ENCODE data around the gene HNRNPUL2. TPM values are rescaled to one million over a fixed set of nuclear protein-coding genes. Genes with fewer than 3 reads are reported as not detected.
A peak's percentile ranks its signal among the peaks of the same experiment; 100 is the strongest.

Gene HNRNPUL2
- total and polyA plus RNA-seq, 2 of the 4 experiments (the other 2 are of a cell fraction): 3.9 to 30.2 TPM

DNA sequence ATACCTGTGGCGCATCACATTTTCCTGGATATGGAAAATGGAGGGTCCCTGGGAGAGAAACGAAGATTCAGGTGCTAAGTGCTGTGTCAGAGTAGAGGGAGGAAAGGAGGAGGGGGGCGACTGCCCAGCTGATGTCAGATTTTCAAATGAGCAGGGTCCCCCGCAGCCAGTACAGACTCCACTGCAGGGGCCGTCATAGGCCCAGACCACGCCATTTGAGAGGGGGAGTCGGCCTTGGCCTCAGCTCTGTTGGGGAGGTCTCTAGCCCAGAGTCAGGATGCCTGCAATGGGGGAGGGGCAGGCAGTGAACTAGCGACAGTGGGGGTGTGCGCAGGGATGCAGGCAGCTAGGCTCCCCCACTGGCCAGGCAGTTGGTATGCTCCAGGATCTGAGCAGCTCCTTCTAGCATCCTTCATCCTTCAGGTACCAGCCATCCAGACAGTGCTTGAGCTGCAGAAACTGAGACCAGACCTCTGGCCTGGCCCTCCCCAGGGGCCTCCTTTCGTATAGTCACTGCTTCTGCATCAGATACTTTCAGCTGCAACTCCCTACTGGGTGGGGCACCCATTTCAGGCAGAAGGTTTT is 19.9 kb downstream of the HNRNPUL2 start, which contains the start of the genes BSCL2 and GNG3:
Gene BSCL2, minus strand, starts transcription at position 148 of the 585 bp plus-strand sequence. CDS start 229 bp downstream, outside the sequence.
Gene GNG3, plus strand, starts transcription at position 400 of the 585 bp plus-strand sequence. CDS start 620 bp downstream, outside the sequence.
- Histone ChIP-seq H3K23ac (ENCODE audit: low read depth, low read length) (peak within 1 kb of the TSS; percentile 96), H2AK5ac (ENCODE audit: low read depth, low read length) (peak within 1 kb of the TSS; percentile 67), H3K18ac (ENCODE audit: low read depth, low read length) (no peak within 1 kb of the TSS), H3K4ac (ENCODE audit: low read depth, low read length) (peak within 1 kb of the TSS; percentile 86), H2BK120ac (ENCODE audit: low read depth, low read length) (no peak within 1 kb of the TSS), H3K36me3 (ENCODE audit: control insufficient read depth, insufficient read depth, low read length) (peaks cover 17% of the 10 kb centered on the region), H2AK9ac (replicated peaks; ENCODE audit: low read depth, low read length, poor library complexity) (peak within 1 kb of the TSS; percentile 97), H3K27ac (ENCODE audit: insufficient read depth, low read length) (peak within 1 kb of the TSS; percentile 33), H3K27me3 (ENCODE audit: control insufficient read depth, insufficient read depth, low read length) (no peaks in the 10 kb centered on the region), H2BK15ac (ENCODE audit: low read depth, low read length) (no peak within 1 kb of the TSS), H3K9me3 (ENCODE audit: control insufficient read depth, insufficient read depth, low read length) (no peaks in the 10 kb centered on the region), H3K79me1 (ENCODE audit: low read depth in 1 of 2, low read length in 2 of 2) (peaks cover 18 to 53% of the 10 kb centered on the region in 2 experiments), H2BK20ac (ENCODE audit: low read depth, low read length) (no peak within 1 kb of the TSS), H3K4me1 (ENCODE audit: control insufficient read depth, insufficient read depth, low read length) (peaks cover 16% of the 10 kb centered on the region), H3K14ac (replicated peaks; ENCODE audit: low read depth, low read length) (peak within 1 kb of the TSS; percentile 88), H4K5ac (ENCODE audit: low read depth, low read length) (peak within 1 kb of the TSS; percentile 86), H3K9me1 (ENCODE audit: insufficient read depth, low read length) (peaks cover 17% of the 10 kb centered on the region), H3K9ac (ENCODE audit: low read depth, low read length) (peak within 1 kb of the TSS; percentile 46), H2BK5ac (ENCODE audit: low read depth, low read length, poor library complexity, severe bottlenecking) (peak within 1 kb of the TSS; percentile 16), H3K56ac (ENCODE audit: extremely low read depth, insufficient read depth, low read length) (no peak within 1 kb of the TSS), H3K4me2 (ENCODE audit: low read depth, low read length) (peak within 1 kb of the TSS; percentile 94), H3K4me3 (ENCODE audit: insufficient read depth, low read depth, low read length) (peak within 1 kb of the TSS; percentile 44), H4K20me1 (ENCODE audit: insufficient read depth, low read length) (no peaks in the 10 kb centered on the region), H4K91ac (ENCODE audit: insufficient read depth, low read depth, low read length) (peak within 1 kb of the TSS; percentile 52), H4K8ac (ENCODE audit: low read depth in 2 of 2, low read length in 2 of 2) (peak within 1 kb of the TSS; percentile 93 to 97), H2AFZ (replicated peaks; ENCODE audit: low read length, poor library complexity) (peak within 1 kb of the TSS; percentile 95)
- dilution Hi-C loops (cut with HindIII; ENCODE audit: low sequenced_read_pairs, unreplicated experiment): no loop called here
- intact Hi-C loops (cut with micrococcal nuclease): no loop called here
- in situ Hi-C loops (cut with MboI; ENCODE audit: low sequenced_read_pairs): no loop called here
- ChIA-PET POLR2A (ENCODE audit: unreplicated experiment) (no interaction called here), CTCF (no interaction called here)
- no peak for TF ChIP-seq MXI1 (IDR thresholded peaks at IDR 0.05; ENCODE audit: borderline replicate concordance, low read depth, low read length)
- no peak for TF ChIP-seq POLR2A (IDR thresholded peaks at IDR 0.05; ENCODE audit: low read depth, low read length)
- no peak for TF ChIP-seq NFE2L2 (IDR thresholded peaks at IDR 0.05; ENCODE audit: low read depth, low read length)
- TF ChIP-seq, protein P1, sequence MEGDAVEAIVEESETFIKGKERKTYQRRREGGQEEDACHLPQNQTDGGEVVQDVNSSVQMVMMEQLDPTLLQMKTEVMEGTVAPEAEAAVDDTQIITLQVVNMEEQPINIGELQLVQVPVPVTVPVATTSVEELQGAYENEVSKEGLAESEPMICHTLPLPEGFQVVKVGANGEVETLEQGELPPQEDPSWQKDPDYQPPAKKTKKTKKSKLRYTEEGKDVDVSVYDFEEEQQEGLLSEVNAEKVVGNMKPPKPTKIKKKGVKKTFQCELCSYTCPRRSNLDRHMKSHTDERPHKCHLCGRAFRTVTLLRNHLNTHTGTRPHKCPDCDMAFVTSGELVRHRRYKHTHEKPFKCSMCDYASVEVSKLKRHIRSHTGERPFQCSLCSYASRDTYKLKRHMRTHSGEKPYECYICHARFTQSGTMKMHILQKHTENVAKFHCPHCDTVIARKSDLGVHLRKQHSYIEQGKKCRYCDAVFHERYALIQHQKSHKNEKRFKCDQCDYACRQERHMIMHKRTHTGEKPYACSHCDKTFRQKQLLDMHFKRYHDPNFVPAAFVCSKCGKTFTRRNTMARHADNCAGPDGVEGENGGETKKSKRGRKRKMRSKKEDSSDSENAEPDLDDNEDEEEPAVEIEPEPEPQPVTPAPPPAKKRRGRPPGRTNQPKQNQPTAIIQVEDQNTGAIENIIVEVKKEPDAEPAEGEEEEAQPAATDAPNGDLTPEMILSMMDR (conservative IDR thresholded peaks at IDR 0.05; ENCODE audit: low read depth, low read length): no peak
- TF ChIP-seq CEBPB (IDR thresholded peaks at IDR 0.05; ENCODE audit: low read depth, low read length): no peak
- no peak for TF ChIP-seq MAZ (IDR thresholded peaks at IDR 0.05; ENCODE audit: borderline replicate concordance, low read depth, low read length)
- no peak for TF ChIP-seq CHD1 (IDR thresholded peaks at IDR 0.05; ENCODE audit: low read depth, low read length)
- no TSS peak for BruUV-seq (replicated peaks)
- no peak for DNase-seq
- 76% methylated on average over 5 of the region's 10 CpGs; no CpG with 5 or more reads in 1 of the 2 experiments for WGBS, 2 experiments (ENCODE audit: extremely low coverage in 2 of 2, insufficient read length in 1 of 2)
- no peak for ATAC-seq (ENCODE audit: low read depth)

Data from IMR-90 (cell line).